HG03103 (cell line): ENCODE measurements around the gene PGP.
A peak's percentile ranks its signal among the peaks of the same experiment; 100 is the strongest.

Experiments used
- ATAC-seq: cut with Tn5 transposase; IDR thresholded peaks from one replicate; pipeline ENCODE4 v1.9.1; 2021; ENCODE audit warnings: low read depth; ENCODE audit not compliant: unreplicated experiment

The PGP gene

GRCh38 chr16:2226245-2226793, 11.7 kb upstream of the PGP start:
- ATAC-seq = no peak

GRCh38 chr16:2223942-2224486, 9.4 kb upstream of the PGP start:
- ATAC-seq = peak; percentile 16

- ATAC-seq = peak; percentile 90
Observed at GRCh38 chr16:2223221-2223941, 8.7 kb upstream of the PGP start, which contains the start of gene E4F1. TSS of gene E4F1 (plus strand) at chr16:2223591. CDS start at chr16:2223614, 23 bp downstream.

- no peak for ATAC-seq
Observed at GRCh38 chr16:2216330-2216729, 1.7 kb upstream of the PGP start.

- peak; percentile 8 for ATAC-seq
Observed at GRCh38 chr16:2213817-2214718, 572 bp downstream of the PGP start.

- ATAC-seq = no peak
Observed at GRCh38 chr16:2212362-2213324, 2.0 kb downstream of the PGP start.

GRCh38 chr16:2211923-2212347, 2.7 kb downstream of the PGP start:
- ATAC-seq = no peak

GRCh38 chr16:2210386-2211365, 4.0 kb downstream of the PGP start, which contains the start of gene BRICD5:
TSS of gene BRICD5 (minus strand) at chr16:2210863. CDS start at chr16:2210833, 30 bp downstream.
- ATAC-seq = no peak

- ATAC-seq = no peak
Observed at GRCh38 chr16:2210009-2210332, 4.7 kb downstream of the PGP start.

GRCh38 chr16:2209258-2210008, 5.2 kb downstream of the PGP start:
- no peak for ATAC-seq

- no peak for ATAC-seq
Observed at GRCh38 chr16:2208772-2209171, 5.9 kb downstream of the PGP start.

- no peak for ATAC-seq
Observed at GRCh38 chr16:2208308-2208707, 6.3 kb downstream of the PGP start.

- ATAC-seq = no peak
Observed at GRCh38 chr16:2207872-2208271, 6.8 kb downstream of the PGP start.

- ATAC-seq = no peak
Observed at GRCh38 chr16:2206780-2207433, 7.7 kb downstream of the PGP start.

- ATAC-seq = no peak
Observed at GRCh38 chr16:2206420-2206779, 8.2 kb downstream of the PGP start.

GRCh38 chr16:2205967-2206313, 8.7 kb downstream of the PGP start:
- peak; percentile 5 for ATAC-seq

GRCh38 chr16:2205104-2205966, 9.3 kb downstream of the PGP start, which contains the start of gene MLST8:
TSS of gene MLST8 (plus strand) at chr16:2205454. CDS start at chr16:2206086, 632 bp downstream.
- peak; percentile 67 for ATAC-seq
